ENCODE measurements around the gene ANGEL2. TPM values are rescaled to one million over a fixed set of nuclear protein-coding genes. Genes with fewer than 3 reads are reported as not detected.

Gene ANGEL2
- total RNA-seq, 1 experiment from 2014 or later: 27.0 TPM

- no peaks in the 10 kb centered on the region for H3F3A ChIP-seq (ENCODE audit: low read length, unreplicated experiment)
- H3K79me2 ChIP-seq (ENCODE audit: low read length): no peaks in the 10 kb centered on the region
- no TSS peak for BruUV-seq (replicated peaks)
- ChIA-PET CTCF (interaction anchor here (0.6 to 0.9 kb wide), 2 partner anchors 159 to 202 kb away, joined by 4 to 6 read pairs; no protein-coding TSS in a partner anchor), POLR2A (ENCODE audit: unreplicated experiment) (no interaction called here)
- intact Hi-C loops (cut with micrococcal nuclease): loop anchor here (5.0 kb wide), 1 partner anchor 94 kb away; the partner anchor contains the start of gene FLVCR1
- H3K9me2 ChIP-seq (replicated peaks; ENCODE audit: low read length): no peaks in the 10 kb centered on the region
- peak; percentile 9; the same call in 1 of the 2 replicates for ATAC-seq
- H3K4me2 ChIP-seq (ENCODE audit: low read length): peak overlapping the region; percentile 98
- H3K27me3 ChIP-seq (ENCODE audit: low read length): no peaks in the 10 kb centered on the region
- H3K27ac ChIP-seq (ENCODE audit: low read length): no peak overlapping the region
- no peak for DNase-seq
- no peaks in the 10 kb centered on the region for H3K9me3 ChIP-seq (ENCODE audit: low read length)
- H3K4me3 ChIP-seq (ENCODE audit: low read length): peak overlapping the region; percentile 71
- H2AFZ ChIP-seq (ENCODE audit: low read length): peak overlapping the region; percentile 90
- peaks cover 13% of the 10 kb centered on the region for H3K4me1 ChIP-seq (ENCODE audit: insufficient read depth, low read length)
- H3K36me3 ChIP-seq (ENCODE audit: low read depth, low read length): no peaks in the 10 kb centered on the region
- TF ChIP-seq EZH2 (IDR thresholded peaks at IDR 0.05; ENCODE audit: low read length, unreplicated experiment) (no peak), CTCF (conservative IDR thresholded peaks at IDR 0.05; ENCODE audit: low read depth, low read length) (no peak), EZH2phosphoT487 (IDR thresholded peaks at IDR 0.05; ENCODE audit: borderline replicate concordance, low read length) (no peak)
- peak overlapping the region; percentile 20 for H3K9ac ChIP-seq (ENCODE audit: low read length)
- no peaks in the 10 kb centered on the region for H4K20me1 ChIP-seq (ENCODE audit: low read length)
These were observed 64.3 kb downstream of the ANGEL2 start for GRCh38 chr1:212951126-212951946.

GRCh38 chr1:212950243-212951125, 65.2 kb downstream of the ANGEL2 start, which contains the start of gene VASH2:
Gene VASH2 (plus strand): TSS chr1:212950541. CDS start chr1:212951543, 1,002 bp downstream.
- peak within 1 kb of the TSS; percentile 20 for H3K9ac ChIP-seq (ENCODE audit: low read length)
- peak within 1 kb of the TSS; percentile 71 for H3K4me3 ChIP-seq (ENCODE audit: low read length)
- no peaks in the 10 kb centered on the region for H3K36me3 ChIP-seq (ENCODE audit: low read depth, low read length)
- intact Hi-C loops (cut with micrococcal nuclease): loop anchor here (5.0 kb wide), 1 partner anchor 93 kb away; the partner anchor contains the start of gene FLVCR1
- H3K79me2 ChIP-seq (ENCODE audit: low read length): no peaks in the 10 kb centered on the region
- no peaks in the 10 kb centered on the region for H4K20me1 ChIP-seq (ENCODE audit: low read length)
- no peaks in the 10 kb centered on the region for H3F3A ChIP-seq (ENCODE audit: low read length, unreplicated experiment)
- H3K9me3 ChIP-seq (ENCODE audit: low read length): no peaks in the 10 kb centered on the region
- peak within 1 kb of the TSS; percentile 98 for H3K4me2 ChIP-seq (ENCODE audit: low read length)
- H3K9me2 ChIP-seq (replicated peaks; ENCODE audit: low read length): no peaks in the 10 kb centered on the region
- CTCF ChIA-PET: interaction anchor here (0.9 kb wide), 1 partner anchor 201 kb away, joined by 4 read pairs; no protein-coding TSS in a partner anchor
- 0 out of 2 replicates have a peak, but pooled peaks have one; percentile 22 for TF ChIP-seq CTCF (conservative IDR thresholded peaks at IDR 0.05; ENCODE audit: low read depth, low read length)
- TF ChIP-seq EZH2phosphoT487 (IDR thresholded peaks at IDR 0.05; ENCODE audit: borderline replicate concordance, low read length): no peak
- ATAC-seq (peak; percentile 97), DNase-seq (peak; percentile 91)
- H3K27ac ChIP-seq (ENCODE audit: low read length): no peak within 1 kb of the TSS
- BruUV-seq (replicated peaks): no TSS peak
- POLR2A ChIA-PET (ENCODE audit: unreplicated experiment): no interaction called here
- peaks cover 13% of the 10 kb centered on the region for H3K4me1 ChIP-seq (ENCODE audit: insufficient read depth, low read length)
- H2AFZ ChIP-seq (ENCODE audit: low read length): peak within 1 kb of the TSS; percentile 90
- no peaks in the 10 kb centered on the region for H3K27me3 ChIP-seq (ENCODE audit: low read length)
